SH-SY5Y (cell line): ENCODE data around the gene SCG5.

Source experiments
- GATA2 ChIP-seq: IDR thresholded peaks from 2 replicates; pipeline ENCODE4 v1.6.1; 2011; ENCODE audit warnings: mild to moderate bottlenecking, low read depth, low read length
- GATA3 ChIP-seq: IDR thresholded peaks from 2 replicates; pipeline ENCODE4 v1.6.1; 2011; ENCODE audit warnings: low read depth, mild to moderate bottlenecking, low read length, moderate library complexity

Gene SCG5

DNA sequence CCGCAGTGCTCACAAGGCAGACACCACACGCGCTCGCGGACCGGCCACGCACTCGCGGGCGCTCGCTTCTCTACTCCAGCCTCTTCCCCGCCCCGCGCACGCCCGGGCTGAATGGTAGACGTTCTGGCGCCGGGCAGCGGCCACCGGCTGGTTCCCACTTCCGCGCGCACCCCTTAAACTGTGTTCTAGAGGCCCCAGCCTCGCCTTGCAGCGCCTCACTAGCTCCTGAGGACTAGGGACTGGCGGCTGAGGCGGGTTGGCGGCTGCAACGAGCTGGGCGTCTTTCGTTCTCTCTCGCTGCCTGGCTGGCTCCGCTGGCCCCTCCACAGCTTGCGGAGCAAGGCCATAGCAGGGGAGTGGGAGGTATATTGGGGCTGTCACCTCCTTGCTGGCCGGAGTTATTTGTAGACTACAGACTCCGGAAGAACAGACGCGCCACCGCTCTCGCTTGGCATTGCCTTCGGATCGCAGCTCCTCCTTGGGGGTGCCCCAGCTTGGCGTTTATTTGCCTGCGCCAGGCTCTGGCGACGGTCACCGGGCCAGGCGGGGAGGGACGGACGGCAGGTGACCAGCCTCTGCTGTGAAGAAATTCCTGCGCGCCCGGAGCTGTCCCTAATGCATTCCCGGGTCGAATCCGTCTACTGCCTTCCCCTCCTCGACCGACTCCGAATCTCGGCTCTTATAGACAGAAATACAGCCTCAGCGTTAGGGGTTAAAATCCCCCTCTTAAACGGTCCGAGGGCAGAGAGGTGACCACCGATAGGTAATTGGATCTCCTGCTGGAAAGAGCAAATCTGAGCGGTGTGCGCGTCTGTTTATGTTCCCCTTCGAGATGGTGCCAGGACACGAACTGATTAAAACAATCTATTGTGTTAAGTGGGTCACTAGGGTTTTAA is 77.6 kb downstream of the SCG5 start:
- TF ChIP-seq GATA2 (no peak), GATA3 (no peak)

DNA sequence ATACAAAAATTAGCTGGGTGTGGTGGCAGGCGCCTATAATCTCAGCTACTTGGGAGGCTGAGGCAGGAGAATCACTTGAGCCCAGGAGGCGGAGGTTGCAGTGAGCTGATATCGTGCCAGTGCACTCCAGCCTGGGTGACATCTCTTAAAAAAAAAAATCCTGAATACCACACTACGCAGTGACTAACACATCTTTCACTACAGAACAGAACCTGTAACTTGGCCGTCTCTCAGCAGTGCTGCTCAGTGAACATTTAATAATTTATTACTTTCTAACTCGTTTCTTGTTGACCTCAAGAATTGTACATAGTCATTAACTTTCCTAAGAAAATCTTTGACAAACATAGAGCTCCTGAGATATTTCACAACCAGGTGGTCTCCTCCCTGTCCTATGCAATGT is 80.1 kb downstream of the SCG5 start:
- TF ChIP-seq GATA2, result no peak
- no peak for TF ChIP-seq GATA3

DNA sequence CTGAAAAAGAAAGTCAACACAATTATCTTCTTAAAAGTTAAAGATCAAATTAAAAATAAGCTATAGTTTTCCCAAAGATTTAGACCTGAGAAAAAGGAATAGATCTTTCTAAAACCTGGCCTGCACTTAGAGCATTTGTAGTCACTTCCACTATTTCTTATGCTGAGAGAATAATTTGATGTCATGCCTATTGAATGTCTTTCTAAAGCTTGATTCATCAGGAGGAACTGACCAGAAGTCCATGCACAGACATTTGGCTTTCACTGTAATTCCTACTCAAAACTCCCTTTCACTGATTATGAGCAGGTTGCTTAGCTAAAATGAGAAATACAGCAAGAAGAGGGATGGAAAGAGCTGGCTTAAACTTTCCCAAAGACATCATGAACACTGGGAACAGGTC is 80.6 kb downstream of the SCG5 start:
- TF ChIP-seq GATA2 (no peak), GATA3 (no peak)

DNA sequence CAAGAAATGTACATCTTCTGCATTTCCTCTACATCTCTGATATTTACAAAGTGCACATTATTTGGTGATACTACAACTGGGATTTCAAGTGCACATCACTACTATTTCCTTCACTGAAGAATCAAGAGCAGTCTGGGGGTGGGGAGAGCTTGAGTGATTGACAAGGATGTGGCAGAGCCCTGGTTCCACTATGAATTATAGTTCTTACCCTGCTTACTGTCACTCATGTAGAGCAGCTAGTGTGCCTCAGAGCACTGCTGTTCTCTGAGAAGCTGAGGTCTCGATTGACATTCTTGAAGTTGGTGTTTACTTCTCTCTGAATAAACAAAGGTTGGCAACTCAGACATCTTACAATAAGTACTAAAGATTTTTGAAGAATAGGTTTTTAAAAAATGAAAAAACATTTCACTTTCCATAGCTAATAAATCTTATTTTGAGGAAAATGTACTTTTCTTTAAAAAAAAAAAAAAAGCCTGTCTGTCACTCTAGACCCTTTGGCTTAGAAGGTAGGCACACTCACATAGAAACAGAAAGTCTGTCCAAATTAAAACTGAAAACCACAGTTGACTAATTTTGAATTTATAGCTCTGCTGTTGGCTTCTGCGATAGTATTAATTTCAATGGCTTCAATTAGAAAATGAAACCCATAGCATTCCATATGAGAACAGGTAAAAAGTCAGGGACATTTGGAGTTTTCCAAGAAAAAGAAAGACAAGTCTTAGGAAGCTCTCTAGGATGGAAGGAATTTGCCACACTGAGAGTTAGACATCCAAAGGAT is 81.8 kb downstream of the SCG5 start:
- TF ChIP-seq GATA3, result no peak
- no peak for TF ChIP-seq GATA2

DNA sequence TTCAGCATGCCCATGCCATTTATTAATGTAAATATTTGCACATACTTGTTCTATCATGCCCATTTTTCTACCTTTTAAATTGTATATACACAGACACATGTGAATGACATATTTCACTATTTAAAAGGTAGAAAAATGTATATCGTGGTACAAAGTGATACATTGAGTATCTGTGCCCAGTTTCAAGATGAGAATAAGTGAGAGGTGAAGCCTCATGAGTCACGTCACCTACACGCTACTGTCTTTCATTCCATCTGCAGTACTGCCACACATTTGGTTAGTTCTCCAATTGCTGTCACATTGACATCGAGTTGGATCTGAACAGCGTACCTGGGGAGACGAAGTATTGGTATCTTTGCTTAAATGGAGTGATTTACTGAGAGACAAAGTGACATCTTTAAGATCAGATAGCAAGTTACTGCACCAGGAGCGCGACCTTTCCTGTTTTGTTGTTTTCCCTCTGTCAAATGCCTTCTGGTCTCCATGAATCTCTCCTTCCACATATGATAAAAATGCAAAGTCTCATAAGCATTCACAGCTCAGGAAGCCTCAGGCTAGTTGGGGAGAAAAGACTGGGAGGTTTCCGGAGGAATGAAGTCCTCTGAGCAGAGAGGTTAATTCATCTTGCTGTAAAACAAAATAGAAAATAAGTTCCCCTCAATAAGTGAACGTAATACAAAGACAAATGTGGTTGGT is 88.3 kb downstream of the SCG5 start:
- TF ChIP-seq GATA3, result no peak
- no peak for TF ChIP-seq GATA2

DNA sequence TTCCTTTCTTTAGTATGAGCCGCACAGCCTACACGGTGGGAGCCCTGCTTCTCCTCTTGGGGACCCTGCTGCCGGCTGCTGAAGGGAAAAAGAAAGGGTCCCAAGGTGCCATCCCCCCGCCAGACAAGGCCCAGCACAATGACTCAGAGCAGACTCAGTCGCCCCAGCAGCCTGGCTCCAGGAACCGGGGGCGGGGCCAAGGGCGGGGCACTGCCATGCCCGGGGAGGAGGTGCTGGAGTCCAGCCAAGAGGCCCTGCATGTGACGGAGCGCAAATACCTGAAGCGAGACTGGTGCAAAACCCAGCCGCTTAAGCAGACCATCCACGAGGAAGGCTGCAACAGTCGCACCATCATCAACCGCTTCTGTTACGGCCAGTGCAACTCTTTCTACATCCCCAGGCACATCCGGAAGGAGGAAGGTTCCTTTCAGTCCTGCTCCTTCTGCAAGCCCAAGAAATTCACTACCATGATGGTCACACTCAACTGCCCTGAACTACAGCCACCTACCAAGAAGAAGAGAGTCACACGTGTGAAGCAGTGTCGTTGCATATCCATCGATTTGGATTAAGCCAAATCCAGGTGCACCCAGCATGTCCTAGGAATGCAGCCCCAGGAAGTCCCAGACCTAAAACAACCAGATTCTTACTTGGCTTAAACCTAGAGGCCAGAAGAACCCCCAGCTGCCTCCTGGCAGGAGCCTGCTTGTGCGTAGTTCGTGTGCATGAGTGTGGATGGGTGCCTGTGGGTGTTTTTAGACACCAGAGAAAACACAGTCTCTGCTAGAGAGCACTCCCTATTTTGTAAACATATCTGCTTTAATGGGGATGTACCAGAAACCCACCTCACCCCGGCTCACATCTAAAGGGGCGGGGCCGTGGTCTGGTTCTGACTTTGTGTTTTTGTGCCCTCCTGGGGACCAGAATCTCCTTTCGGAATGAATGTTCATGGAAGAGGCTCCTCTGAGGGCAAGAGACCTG is 89.5 kb downstream of the SCG5 start:
- TF ChIP-seq GATA3 (no peak), GATA2 (no peak)

DNA sequence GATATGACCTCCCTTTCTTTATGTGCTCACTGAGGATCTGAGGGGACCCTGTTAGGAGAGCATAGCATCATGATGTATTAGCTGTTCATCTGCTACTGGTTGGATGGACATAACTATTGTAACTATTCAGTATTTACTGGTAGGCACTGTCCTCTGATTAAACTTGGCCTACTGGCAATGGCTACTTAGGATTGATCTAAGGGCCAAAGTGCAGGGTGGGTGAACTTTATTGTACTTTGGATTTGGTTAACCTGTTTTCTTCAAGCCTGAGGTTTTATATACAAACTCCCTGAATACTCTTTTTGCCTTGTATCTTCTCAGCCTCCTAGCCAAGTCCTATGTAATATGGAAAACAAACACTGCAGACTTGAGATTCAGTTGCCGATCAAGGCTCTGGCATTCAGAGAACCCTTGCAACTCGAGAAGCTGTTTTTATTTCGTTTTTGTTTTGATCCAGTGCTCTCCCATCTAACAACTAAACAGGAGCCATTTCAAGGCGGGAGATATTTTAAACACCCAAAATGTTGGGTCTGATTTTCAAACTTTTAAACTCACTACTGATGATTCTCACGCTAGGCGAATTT is 91.2 kb downstream of the SCG5 start:
- TF ChIP-seq GATA3 (no peak), GATA2 (no peak)

DNA sequence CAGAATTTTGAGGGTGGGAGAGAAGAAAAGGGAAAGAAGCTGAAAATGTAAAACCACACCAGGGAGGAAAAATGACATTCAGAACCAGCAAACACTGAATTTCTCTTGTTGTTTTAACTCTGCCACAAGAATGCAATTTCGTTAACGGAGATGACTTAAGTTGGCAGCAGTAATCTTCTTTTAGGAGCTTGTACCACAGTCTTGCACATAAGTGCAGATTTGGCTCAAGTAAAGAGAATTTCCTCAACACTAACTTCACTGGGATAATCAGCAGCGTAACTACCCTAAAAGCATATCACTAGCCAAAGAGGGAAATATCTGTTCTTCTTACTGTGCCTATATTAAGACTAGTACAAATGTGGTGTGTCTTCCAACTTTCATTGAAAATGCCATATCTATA is 91.8 kb downstream of the SCG5 start:
- TF ChIP-seq GATA2 (no peak), GATA3 (no peak)

DNA sequence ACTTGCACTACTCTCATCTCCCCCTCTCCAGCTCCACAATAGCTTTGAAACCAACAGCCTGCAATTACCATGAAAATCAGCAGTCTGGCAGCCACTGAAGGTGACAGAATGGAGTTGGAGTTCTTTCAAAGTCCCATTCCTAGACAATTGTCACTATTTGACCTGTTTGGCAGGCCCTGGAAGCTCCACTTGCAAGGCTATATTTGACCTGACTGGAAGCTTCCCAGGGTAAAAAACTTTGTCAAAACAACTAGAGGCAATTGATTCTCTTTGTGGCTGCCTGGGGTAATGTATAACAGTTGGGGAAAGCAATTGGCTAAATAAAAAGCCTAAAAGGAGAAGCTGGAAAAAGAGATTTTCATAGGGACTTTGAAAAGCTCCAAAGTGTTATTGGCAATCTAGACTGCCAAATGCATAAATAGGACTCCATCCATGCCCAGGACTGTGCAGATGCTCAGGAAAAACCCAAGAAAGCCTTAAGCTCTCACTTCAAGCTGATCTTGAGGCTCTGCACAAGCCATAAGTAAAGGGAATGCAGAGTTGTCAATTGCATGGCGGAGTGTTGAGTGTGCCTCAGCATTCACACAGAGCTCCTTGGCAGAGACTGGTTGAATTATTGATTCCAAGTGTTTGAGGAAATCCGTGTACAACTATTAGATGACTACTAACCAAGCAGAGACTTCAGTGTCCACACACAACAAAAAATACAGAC is 94.6 kb downstream of the SCG5 start:
- TF ChIP-seq GATA3 (no peak), GATA2 (no peak)

DNA sequence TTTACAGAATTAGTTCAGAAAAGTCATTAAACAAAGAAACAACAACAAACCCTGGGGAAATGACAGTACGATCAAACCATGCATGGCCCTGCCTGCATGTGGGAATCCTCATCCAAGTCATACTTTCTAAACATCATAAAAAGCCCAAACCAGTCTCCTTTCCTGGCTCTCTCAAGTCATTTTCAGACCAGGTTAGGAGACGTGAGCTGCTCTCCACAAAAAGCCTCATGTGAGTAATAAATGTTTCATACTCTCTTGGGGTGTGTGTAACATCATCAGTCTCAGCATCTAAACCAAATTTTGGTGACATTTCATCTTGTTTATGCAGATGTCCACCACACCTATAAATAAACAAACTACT is 95.2 kb downstream of the SCG5 start:
- TF ChIP-seq GATA2, result no peak
- no peak for TF ChIP-seq GATA3

DNA sequence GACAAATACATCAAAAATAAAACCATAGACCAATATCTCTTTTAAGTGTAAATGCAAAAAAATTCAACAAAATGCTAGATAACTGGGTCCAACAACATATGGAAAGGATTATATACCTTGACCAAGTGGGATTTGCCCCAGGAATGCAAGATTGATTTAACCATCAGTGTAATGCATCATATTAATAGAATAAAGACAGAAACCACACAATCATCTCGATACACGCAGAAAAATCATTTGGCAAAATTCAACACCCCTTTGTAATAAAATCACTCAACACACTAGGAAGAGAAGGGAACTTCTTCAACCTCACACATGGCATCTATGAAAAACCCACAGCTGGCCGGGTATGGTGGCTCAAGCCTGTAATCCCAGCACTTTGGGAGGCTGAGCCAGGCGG is 95.8 kb downstream of the SCG5 start:
- no peak for TF ChIP-seq GATA3

DNA sequence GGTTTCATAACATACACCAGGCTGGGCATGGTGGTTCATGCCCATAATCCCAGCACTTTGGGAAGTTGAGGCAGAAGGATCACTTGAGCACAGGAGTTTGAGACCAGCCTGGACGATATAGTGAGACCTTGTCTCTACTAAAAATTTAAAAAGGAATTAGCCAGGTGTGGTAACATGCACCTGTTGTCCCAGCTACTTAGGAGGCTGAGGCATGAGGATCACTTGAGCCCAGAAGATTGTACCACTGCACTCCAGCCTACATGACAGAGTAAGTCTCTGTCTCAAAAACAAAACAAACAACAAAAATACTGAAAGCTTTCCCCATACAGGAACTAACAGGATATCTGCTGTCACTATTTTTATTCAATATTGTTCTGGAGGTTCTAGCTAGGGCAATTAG is 97.2 kb downstream of the SCG5 start:
- TF ChIP-seq GATA3 (no peak), GATA2 (no peak)

DNA sequence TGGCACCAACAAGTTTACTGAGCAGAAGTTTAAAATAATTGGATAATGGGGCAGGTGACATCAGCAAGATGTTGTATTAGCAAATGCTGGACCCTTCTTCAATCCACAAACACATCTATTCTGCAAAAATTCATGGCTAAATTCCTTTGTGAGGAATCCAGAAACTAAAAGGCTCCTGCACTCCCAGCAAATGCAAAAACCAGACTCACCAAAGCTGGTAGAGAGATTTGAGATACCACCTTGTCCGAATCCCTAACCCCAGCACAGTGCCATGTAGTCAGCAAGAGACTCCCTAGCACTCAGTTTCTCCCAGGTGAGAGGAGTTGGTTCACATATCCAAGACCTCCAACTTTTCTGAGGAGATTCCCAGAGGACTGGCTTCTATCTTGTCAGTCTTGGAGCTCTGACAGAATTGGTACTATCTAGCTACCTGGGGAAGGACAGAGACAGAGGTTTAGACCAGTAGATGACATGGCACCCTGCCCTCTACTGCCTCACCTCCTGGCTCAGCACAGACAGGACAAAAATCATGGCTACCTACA is 98.1 kb downstream of the SCG5 start:
- TF ChIP-seq GATA3 (no peak), GATA2 (no peak)
